Activated T-cell treated with anti-CD3 and anti-CD28 coated beads, Interleukin-2, amount 50 U/mL, for 24 hours (primary cell): ENCODE measurements around the gene LSM14A.
A peak's percentile ranks its signal among the peaks of the same experiment; 100 is the strongest.

Experiments
- DNase-seq: peaks from one replicate; pipeline ENCODE4 v3.0.0-alpha.2; 2020
- H3K27ac Mint-ChIP-seq: 2 replicates; pipeline ENCODE4 v1.8.0; 2020; ENCODE audit warnings: mild to moderate bottlenecking, mixed read lengths
- H3K27me3 Mint-ChIP-seq: 2 replicates; pipeline ENCODE4 v1.8.0; 2020; ENCODE audit warnings: mixed read lengths
- H3K36me3 Mint-ChIP-seq: 2 replicates; pipeline ENCODE4 v1.8.0; 2020; ENCODE audit warnings: low read depth, mixed read lengths
- H3K4me1 Mint-ChIP-seq: 2 replicates; pipeline ENCODE4 v1.8.0; 2020; ENCODE audit warnings: low read depth, mixed read lengths
- H3K4me3 Mint-ChIP-seq: 2 replicates; pipeline ENCODE4 v1.8.0; 2020; ENCODE audit warnings: mild to moderate bottlenecking, moderate library complexity, mixed read lengths
- H3K9me3 Mint-ChIP-seq: 2 replicates; pipeline ENCODE4 v1.8.0; 2020; ENCODE audit warnings: mixed read lengths

Gene LSM14A

DNA sequence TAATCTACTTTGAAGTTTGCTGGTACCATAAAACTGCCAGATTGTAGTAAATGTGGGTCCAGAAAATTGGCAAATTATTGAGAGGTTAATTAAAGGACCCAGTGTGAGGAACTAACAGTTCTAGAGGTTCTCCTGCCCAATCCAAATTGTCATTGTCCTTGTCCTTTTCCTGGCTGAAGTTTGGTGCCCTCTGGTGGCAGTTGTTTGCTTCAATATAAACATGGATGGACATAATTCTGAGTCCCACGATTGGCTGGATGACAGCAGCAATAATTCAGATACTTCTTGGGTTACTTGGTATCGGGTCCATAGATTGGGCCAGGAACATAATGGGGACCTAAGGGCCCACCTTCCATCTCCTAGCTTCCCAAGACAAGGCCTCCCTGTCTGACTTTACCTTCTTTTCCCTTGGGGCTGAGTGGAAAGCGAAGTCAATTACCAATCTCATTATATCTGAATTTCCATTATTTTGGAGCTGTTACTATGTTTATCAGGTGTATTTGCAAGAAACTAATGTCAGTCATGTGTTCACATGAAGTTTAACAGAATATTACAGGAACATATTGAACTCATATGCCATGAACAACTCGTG lies 48.3 kb downstream of the LSM14A start:
- Mint-ChIP-seq H3K36me3 (peaks cover 87% of the 10 kb centered on the region), H3K27ac (peak overlapping the region; percentile 50), H3K4me3 (no peak overlapping the region), H3K4me1 (peaks cover 58% of the 10 kb centered on the region), H3K27me3 (no peaks in the 10 kb centered on the region), H3K9me3 (no peaks in the 10 kb centered on the region)
- DNase-seq: peak; percentile 54

GRCh38 chr19:34222386-34222785 lies 50.1 kb downstream of the LSM14A start:
- DNase-seq: no peak
- no peak overlapping the region for H3K4me3 Mint-ChIP-seq
- H3K27ac Mint-ChIP-seq: no peak overlapping the region
- no peaks in the 10 kb centered on the region for H3K9me3 Mint-ChIP-seq
- H3K36me3 Mint-ChIP-seq: peaks cover 95% of the 10 kb centered on the region
- H3K4me1 Mint-ChIP-seq: peaks cover 64% of the 10 kb centered on the region
- no peaks in the 10 kb centered on the region for H3K27me3 Mint-ChIP-seq

- H3K27me3 Mint-ChIP-seq: no peaks in the 10 kb centered on the region
- no peaks in the 10 kb centered on the region for H3K9me3 Mint-ChIP-seq
- DNase-seq: no peak
- peaks cover 97% of the 10 kb centered on the region for H3K36me3 Mint-ChIP-seq
- H3K27ac Mint-ChIP-seq: peak overlapping the region; percentile 74
- peak overlapping the region; percentile 10 for H3K4me3 Mint-ChIP-seq
- peaks cover 52% of the 10 kb centered on the region for H3K4me1 Mint-ChIP-seq
Observed at GRCh38 chr19:34224996-34225658, 52.8 kb downstream of the LSM14A start.

GRCh38 chr19:34225659-34226015 lies 53.3 kb downstream of the LSM14A start:
- peak overlapping the region; percentile 74 for H3K27ac Mint-ChIP-seq
- DNase-seq: no peak
- H3K9me3 Mint-ChIP-seq: no peaks in the 10 kb centered on the region
- peaks cover 97% of the 10 kb centered on the region for H3K36me3 Mint-ChIP-seq
- H3K27me3 Mint-ChIP-seq: no peaks in the 10 kb centered on the region
- peaks cover 49% of the 10 kb centered on the region for H3K4me1 Mint-ChIP-seq
- no peak overlapping the region for H3K4me3 Mint-ChIP-seq

- Mint-ChIP-seq H3K4me3 (no peak overlapping the region), H3K4me1 (peaks cover 49% of the 10 kb centered on the region), H3K27ac (peak overlapping the region; percentile 74), H3K27me3 (no peaks in the 10 kb centered on the region), H3K9me3 (no peaks in the 10 kb centered on the region), H3K36me3 (peaks cover 97% of the 10 kb centered on the region)
- DNase-seq: no peak
Observed at GRCh38 chr19:34226036-34226435, 53.7 kb downstream of the LSM14A start.

GRCh38 chr19:34228347-34228746 lies 56.0 kb downstream of the LSM14A start:
- peaks cover 68% of the 10 kb centered on the region for H3K4me1 Mint-ChIP-seq
- no peak overlapping the region for H3K4me3 Mint-ChIP-seq
- peaks cover 76% of the 10 kb centered on the region for H3K36me3 Mint-ChIP-seq
- no peaks in the 10 kb centered on the region for H3K27me3 Mint-ChIP-seq
- no peaks in the 10 kb centered on the region for H3K9me3 Mint-ChIP-seq
- no peak overlapping the region for H3K27ac Mint-ChIP-seq
- no peak for DNase-seq

DNA sequence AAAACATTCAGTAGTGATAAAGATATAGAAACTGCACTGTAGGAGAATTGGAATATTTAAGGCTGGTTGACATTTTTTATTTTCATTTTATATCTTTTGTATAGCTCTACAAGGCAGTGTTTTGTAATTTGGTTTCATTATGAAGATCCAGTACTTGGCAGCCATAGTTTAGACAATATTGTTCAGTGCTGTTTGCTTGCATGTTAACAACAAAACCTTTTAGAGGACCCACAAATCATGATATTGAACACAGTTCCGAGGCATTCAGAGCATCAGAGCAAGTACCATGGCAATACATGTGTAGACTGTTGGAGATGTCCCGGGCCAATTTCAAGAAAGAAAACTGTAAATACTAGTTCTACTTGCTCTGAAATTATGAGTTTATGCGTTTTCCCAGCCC lies 56.5 kb downstream of the LSM14A start:
- Mint-ChIP-seq H3K4me3 (no peak overlapping the region), H3K27ac (no peak overlapping the region), H3K27me3 (no peaks in the 10 kb centered on the region), H3K4me1 (peaks cover 70% of the 10 kb centered on the region), H3K36me3 (peaks cover 72% of the 10 kb centered on the region), H3K9me3 (no peaks in the 10 kb centered on the region)
- no peak for DNase-seq

DNA sequence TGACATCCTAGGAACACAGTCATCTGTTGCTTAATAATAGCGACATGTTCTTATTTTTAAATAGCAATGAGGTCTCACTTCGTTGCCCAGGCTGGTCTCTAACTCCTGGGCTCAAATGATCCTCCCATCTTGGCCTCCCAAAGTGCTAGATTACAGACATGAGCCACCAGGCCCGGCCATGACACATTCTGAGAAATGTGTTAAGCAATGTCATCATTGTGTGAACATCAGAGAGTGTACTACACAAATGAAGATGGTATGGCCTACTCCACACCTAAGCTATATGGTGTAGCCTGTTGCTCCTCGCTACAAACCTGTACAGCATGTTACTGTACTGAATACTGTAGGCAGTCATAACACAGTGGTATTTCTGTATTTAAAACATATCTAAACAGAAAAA lies 57.4 kb downstream of the LSM14A start:
- no peak overlapping the region for H3K4me3 Mint-ChIP-seq
- peaks cover 64% of the 10 kb centered on the region for H3K4me1 Mint-ChIP-seq
- peak overlapping the region; percentile 51 for H3K27ac Mint-ChIP-seq
- H3K9me3 Mint-ChIP-seq: no peaks in the 10 kb centered on the region
- H3K36me3 Mint-ChIP-seq: peaks cover 64% of the 10 kb centered on the region
- no peak for DNase-seq
- no peaks in the 10 kb centered on the region for H3K27me3 Mint-ChIP-seq

- no peaks in the 10 kb centered on the region for H3K9me3 Mint-ChIP-seq
- peaks cover 53% of the 10 kb centered on the region for H3K36me3 Mint-ChIP-seq
- no peaks in the 10 kb centered on the region for H3K27me3 Mint-ChIP-seq
- no peak overlapping the region for H3K4me3 Mint-ChIP-seq
- peaks cover 53% of the 10 kb centered on the region for H3K4me1 Mint-ChIP-seq
- H3K27ac Mint-ChIP-seq: no peak overlapping the region
- no peak for DNase-seq
Observed at GRCh38 chr19:34230820-34231219, 58.5 kb downstream of the LSM14A start.

DNA sequence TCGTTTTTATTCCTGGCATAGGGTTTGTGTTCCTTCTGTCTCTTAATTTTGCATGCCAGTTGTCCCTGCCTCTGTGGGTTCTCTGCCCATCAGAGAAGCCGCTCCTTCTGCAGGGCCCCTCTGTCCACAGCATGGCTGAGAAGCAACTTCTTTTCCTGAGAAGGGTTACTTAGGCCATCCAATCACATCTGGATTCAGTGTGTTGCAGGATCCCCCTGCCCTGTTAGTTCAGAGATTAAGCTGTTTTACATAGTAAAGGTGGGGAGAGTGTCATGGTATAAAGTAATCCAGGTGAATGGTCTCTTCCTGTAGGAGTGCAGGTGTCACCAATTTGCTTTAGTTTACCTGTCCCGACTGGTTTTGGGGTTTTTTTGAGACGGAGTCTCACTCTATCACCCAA lies 59.1 kb downstream of the LSM14A start:
- no peaks in the 10 kb centered on the region for H3K27me3 Mint-ChIP-seq
- no peaks in the 10 kb centered on the region for H3K9me3 Mint-ChIP-seq
- DNase-seq: no peak
- no peak overlapping the region for H3K4me3 Mint-ChIP-seq
- peak overlapping the region; percentile 47 for H3K27ac Mint-ChIP-seq
- H3K4me1 Mint-ChIP-seq: peaks cover 48% of the 10 kb centered on the region
- peaks cover 47% of the 10 kb centered on the region for H3K36me3 Mint-ChIP-seq

DNA sequence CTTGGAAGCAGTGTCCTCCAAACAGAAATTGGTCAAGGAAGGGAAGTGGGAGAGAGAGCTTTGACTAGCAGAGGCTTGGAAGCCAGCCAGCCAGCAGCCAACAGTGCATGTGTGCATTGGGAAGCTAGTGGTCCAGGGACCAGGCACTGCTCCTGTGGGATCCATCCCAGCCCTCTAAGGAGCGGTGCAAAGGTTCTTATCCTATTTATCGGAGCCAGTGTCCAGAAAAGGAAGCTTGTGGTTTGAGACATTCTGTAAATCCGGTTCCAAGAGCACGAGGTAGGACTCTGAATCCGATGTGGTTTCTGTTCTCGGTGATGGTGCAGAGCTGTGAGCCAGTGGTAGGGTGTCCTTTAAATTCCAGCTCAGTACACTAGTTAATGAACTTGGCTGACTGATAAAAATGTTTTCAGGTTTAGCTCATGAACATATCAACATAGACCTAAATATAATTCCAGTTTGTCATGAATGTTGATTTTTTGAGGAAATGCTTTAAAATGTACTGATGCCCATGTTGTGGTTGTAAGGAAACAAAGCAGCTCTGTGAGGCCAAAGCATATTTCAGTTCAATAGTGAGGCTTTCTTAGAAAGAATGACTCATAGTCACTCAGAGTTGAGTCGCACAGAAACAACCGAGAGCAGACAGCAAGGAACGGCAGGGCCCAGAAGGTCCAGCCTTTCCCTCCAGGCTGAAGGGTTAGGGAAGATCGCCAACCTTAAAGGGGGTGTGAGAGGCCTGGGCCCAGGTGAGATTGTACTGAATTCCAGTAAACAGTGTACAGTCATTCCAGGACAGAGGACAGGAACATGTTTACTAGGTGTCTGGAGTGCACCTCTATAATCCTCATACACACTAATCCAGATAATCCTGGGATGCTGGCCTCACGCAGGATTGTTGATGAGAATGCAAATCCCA lies 60.5 kb downstream of the LSM14A start:
- peak overlapping the region; percentile 93 for H3K27ac Mint-ChIP-seq
- no peaks in the 10 kb centered on the region for H3K27me3 Mint-ChIP-seq
- H3K36me3 Mint-ChIP-seq: peaks cover 33% of the 10 kb centered on the region
- peak; percentile 45 for DNase-seq
- H3K4me1 Mint-ChIP-seq: peaks cover 39% of the 10 kb centered on the region
- no peaks in the 10 kb centered on the region for H3K9me3 Mint-ChIP-seq
- peak overlapping the region; percentile 46 for H3K4me3 Mint-ChIP-seq

DNA sequence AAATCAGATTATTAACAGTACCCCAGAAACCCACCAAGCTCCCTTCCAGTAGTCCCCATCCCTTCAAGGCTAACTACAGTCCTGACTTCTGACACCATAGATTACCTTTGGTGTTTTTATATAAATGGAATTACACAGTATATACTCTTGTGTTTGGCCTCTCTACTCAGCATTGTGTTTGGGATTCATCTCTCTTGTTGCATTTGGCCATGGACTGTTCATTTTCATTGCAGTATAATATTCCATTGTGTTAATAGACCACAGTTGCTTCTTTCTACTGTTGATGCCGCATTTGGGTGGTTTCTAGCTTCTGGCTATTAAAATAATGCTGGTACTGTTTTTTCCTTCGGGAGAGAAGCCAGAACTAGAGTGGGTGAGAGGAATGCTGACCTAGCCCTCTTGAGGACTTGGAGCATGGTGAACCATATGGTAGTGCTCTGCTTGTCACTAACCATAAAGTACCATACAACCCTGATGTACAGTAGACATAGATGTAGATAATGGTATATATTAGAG lies 63.2 kb downstream of the LSM14A start:
- Mint-ChIP-seq H3K27ac (no peak overlapping the region), H3K36me3 (peaks cover 7% of the 10 kb centered on the region), H3K4me1 (peaks cover 28% of the 10 kb centered on the region), H3K4me3 (no peak overlapping the region), H3K9me3 (no peaks in the 10 kb centered on the region), H3K27me3 (no peaks in the 10 kb centered on the region)
- no peak for DNase-seq

DNA sequence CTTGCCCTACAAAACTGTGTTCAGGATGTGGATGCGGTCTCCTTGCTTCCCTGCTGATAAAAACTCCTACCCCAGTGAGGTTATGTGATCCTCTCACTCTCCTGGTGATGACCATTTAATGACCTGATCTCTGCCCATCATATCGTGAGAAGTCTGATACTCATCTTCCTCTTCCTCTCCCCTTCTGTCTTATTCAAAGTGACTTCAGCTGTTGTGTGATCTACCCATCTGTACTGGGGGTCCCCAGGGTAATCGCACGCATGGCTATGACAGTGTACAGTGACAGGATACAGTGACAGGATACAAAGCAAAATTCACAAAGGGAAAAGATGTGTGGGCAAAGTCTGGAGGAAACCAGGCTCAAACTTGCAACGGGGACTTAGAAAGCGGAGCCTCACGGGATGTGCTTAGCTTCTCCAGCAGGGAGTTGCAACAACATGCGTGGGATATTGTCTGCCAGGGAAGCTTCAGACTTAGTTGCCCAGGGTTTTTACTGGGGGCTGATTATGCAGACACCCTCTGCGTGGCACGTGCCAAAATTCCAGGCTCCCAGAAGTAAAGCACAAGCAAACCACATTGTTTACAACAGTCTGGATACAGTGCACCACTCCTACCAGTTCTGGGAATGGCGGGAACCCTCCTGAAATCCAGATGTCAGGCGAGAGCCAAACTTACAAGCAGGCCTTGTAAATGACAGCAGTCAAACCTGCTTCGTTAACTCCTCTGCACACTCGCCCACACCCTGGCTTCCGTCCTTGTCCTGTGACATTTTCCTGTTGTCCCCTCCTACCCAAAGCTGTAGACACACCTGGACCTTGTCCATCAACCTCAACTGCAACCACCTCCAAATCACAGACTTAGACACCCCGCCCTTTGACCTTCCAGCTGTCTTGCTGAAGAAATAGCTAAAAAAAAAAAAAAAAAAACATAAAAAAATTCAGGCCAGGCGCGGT lies 64.0 kb downstream of the LSM14A start:
- H3K36me3 Mint-ChIP-seq: peaks cover 2% of the 10 kb centered on the region
- peaks cover 22% of the 10 kb centered on the region for H3K4me1 Mint-ChIP-seq
- no peak overlapping the region for H3K4me3 Mint-ChIP-seq
- no peak overlapping the region for H3K27ac Mint-ChIP-seq
- H3K9me3 Mint-ChIP-seq: no peaks in the 10 kb centered on the region
- no peaks in the 10 kb centered on the region for H3K27me3 Mint-ChIP-seq
- DNase-seq: no peak

DNA sequence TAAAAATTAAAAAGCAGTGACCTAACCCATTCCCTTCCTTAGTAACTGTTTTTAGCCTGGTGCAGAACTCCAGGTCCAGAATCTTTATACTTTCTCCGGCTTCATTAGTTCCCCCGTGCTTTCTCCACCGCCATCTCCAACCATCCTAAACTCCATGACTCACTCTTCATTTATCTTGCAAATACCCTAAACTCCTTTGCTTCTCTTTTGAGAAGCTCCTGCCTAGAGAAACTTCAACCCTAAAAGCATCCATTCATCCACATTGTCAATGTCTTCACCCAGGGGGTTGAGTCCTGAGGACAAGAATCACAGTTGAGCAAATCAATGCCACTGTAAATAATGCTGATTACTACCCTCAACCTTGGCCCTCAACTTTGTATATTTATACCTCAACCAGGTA lies 65.0 kb downstream of the LSM14A start:
- H3K4me1 Mint-ChIP-seq: peaks cover 17% of the 10 kb centered on the region
- H3K36me3 Mint-ChIP-seq: peaks cover 2% of the 10 kb centered on the region
- H3K4me3 Mint-ChIP-seq: no peak overlapping the region
- no peak for DNase-seq
- no peaks in the 10 kb centered on the region for H3K9me3 Mint-ChIP-seq
- H3K27ac Mint-ChIP-seq: no peak overlapping the region
- no peaks in the 10 kb centered on the region for H3K27me3 Mint-ChIP-seq
